ENCODE measurements around the gene PDZD2. TPM values are rescaled to one million over a fixed set of nuclear protein-coding genes. Genes with fewer than 3 reads are reported as not detected.
A peak's percentile ranks its signal among the peaks of the same experiment; 100 is the strongest.

PDZD2 gene
- total RNA-seq, 2 donors from 2014 or later: 10.3 to 59.5 TPM

DNA sequence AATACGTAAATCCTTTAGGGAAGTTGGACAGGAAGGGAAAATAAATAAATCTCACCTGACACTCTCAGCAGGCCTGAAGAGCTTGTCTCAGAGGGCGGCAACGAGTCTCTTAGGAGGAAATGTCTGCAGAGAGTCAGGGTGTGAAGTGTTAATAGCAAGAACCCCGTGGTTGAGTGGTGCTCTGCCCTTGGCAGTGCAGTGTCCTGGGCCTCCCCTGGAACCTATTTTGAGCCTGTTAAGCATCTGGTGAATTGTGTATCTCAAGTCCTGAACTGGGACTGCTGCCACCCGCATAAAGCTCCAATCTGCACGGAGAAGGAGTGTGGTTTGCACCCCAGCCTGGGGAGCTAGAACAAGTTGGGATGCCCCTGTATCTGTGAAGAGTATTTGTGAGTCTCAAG is 323.4 kb downstream of the PDZD2 start:
- intact Hi-C loops (cut with DNase I): no loop called here
- H3K9me3 ChIP-seq: no peaks in the 10 kb centered on the region
- H3K27ac ChIP-seq: peak overlapping the region; percentile 17 to 37
- no peak for DNase-seq (ENCODE audit: low spot score)
- WGBS: 20% methylated on average over 6 of the region's 6 CpGs
- TF ChIP-seq, protein P1, sequence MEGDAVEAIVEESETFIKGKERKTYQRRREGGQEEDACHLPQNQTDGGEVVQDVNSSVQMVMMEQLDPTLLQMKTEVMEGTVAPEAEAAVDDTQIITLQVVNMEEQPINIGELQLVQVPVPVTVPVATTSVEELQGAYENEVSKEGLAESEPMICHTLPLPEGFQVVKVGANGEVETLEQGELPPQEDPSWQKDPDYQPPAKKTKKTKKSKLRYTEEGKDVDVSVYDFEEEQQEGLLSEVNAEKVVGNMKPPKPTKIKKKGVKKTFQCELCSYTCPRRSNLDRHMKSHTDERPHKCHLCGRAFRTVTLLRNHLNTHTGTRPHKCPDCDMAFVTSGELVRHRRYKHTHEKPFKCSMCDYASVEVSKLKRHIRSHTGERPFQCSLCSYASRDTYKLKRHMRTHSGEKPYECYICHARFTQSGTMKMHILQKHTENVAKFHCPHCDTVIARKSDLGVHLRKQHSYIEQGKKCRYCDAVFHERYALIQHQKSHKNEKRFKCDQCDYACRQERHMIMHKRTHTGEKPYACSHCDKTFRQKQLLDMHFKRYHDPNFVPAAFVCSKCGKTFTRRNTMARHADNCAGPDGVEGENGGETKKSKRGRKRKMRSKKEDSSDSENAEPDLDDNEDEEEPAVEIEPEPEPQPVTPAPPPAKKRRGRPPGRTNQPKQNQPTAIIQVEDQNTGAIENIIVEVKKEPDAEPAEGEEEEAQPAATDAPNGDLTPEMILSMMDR (IDR thresholded peaks at IDR 0.05): no peak
- no peak for TF ChIP-seq POLR2AphosphoS5 (IDR thresholded peaks at IDR 0.05)
- no peaks in the 10 kb centered on the region for H3K36me3 ChIP-seq
- H3K4me3 ChIP-seq: no peak overlapping the region
- peaks cover 6% of the 10 kb centered on the region for H3K4me1 ChIP-seq (replicated peaks)
- no peaks in the 10 kb centered on the region for H3K27me3 ChIP-seq (replicated peaks; ENCODE audit: insufficient read depth)

DNA sequence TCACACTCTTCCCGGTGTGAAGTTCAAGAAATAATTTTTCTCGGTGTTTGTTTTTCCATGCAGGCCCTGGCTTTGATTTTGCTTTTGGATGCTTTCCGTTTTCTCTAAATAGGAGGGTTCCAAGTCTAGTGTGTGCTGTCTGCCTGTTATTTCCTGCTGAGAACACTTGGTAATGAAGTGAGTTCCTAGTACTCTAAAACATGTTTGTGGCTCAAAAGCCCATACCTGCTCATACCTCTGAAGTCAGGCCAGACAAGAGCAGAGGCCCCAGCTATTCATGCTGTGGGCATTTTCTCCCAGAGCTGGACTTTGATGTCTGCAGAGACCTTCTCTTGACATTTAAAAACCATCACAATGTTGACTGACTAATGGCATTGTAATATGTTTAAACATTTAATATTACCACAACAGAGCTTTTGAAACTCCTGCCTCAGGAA is 324.0 kb downstream of the PDZD2 start:
- Histone ChIP-seq H3K27me3 (replicated peaks; ENCODE audit: insufficient read depth) (no peaks in the 10 kb centered on the region), H3K27ac (peak overlapping the region; percentile 17 to 37), H3K36me3 (no peaks in the 10 kb centered on the region), H3K9me3 (no peaks in the 10 kb centered on the region), H3K4me3 (no peak overlapping the region), H3K4me1 (replicated peaks) (peaks cover 6% of the 10 kb centered on the region)
- no peak for DNase-seq (ENCODE audit: low spot score)
- TF ChIP-seq, protein P1 (IDR thresholded peaks at IDR 0.05): no peak
- TF ChIP-seq POLR2AphosphoS5 (IDR thresholded peaks at IDR 0.05) (no peak), POLR2A (IDR thresholded peaks at IDR 0.05) (no peak)
- 10% methylated on average over 3 of the region's 3 CpGs for WGBS
- intact Hi-C loops (cut with DNase I): no loop called here

DNA sequence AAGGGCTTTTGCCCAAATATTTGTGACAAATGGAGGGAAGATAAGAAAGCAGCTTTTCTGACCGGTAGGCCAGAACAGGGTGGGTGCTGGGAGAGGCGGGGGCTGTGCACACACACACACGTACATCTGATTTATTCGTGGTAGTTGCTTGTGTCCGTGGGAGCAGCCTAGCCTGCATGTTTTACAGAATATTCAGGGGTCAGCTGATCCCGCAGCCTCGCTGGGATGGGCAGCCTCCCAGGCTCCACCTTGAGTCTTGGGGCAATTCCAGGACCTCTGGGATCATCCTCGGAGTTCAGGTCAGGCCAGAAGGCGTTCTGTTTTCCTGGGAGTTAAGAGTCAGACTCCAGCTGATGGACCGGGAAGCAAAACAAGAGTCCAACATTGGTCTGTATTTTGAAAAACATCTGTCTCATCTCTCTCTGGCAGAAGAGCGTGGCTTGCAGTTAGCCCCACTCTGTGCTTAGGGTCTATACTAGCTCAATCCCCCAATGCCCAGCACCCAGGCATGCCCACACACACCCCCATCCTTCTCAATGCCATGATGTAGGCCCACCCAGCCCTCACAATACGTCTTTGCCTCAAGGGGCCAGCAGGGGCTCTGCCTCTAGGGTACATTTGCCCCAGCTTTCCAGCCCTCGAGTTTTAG is 324.6 kb downstream of the PDZD2 start:
- peak overlapping the region; percentile 17 to 37 for H3K27ac ChIP-seq
- H3K4me3 ChIP-seq: no peak overlapping the region
- no peaks in the 10 kb centered on the region for H3K36me3 ChIP-seq
- H3K27me3 ChIP-seq (replicated peaks; ENCODE audit: insufficient read depth): no peaks in the 10 kb centered on the region
- H3K9me3 ChIP-seq: no peaks in the 10 kb centered on the region
- intact Hi-C loops (cut with DNase I): no loop called here
- peaks cover 6% of the 10 kb centered on the region for H3K4me1 ChIP-seq (replicated peaks)
- TF ChIP-seq, protein P1 (IDR thresholded peaks at IDR 0.05): no peak
- TF ChIP-seq POLR2A (IDR thresholded peaks at IDR 0.05) (no peak), POLR2AphosphoS5 (IDR thresholded peaks at IDR 0.05) (no peak)
- WGBS: 53% methylated on average over 13 of the region's 13 CpGs
- no peak for DNase-seq (ENCODE audit: low spot score)

DNA sequence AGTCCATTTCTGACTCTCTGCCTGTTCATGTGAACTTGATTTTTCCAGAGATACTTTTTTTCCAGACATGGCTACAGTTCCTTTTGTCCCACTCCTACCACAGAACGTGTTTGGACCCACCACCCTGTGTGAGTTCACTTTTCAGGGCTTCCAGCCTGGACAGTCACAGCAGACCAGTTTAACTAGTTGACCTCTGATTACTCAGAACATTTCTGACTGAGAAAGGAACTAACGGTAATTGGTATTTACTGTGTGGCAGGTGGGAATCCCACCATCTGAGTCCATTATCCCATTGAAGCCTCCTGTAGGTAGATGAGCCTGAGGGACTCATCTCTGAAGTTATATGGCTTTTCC is 325.1 kb downstream of the PDZD2 start:
- no peak for DNase-seq (ENCODE audit: low spot score)
- WGBS: 61% methylated on average over 2 of the region's 2 CpGs
- no peaks in the 10 kb centered on the region for H3K27me3 ChIP-seq (replicated peaks; ENCODE audit: insufficient read depth)
- H3K4me1 ChIP-seq (replicated peaks): peaks cover 6% of the 10 kb centered on the region
- no peaks in the 10 kb centered on the region for H3K36me3 ChIP-seq
- no peak overlapping the region for H3K27ac ChIP-seq
- H3K4me3 ChIP-seq: no peak overlapping the region
- no peak for TF ChIP-seq POLR2AphosphoS5 (IDR thresholded peaks at IDR 0.05)
- intact Hi-C loops (cut with DNase I): no loop called here
- no peaks in the 10 kb centered on the region for H3K9me3 ChIP-seq

DNA sequence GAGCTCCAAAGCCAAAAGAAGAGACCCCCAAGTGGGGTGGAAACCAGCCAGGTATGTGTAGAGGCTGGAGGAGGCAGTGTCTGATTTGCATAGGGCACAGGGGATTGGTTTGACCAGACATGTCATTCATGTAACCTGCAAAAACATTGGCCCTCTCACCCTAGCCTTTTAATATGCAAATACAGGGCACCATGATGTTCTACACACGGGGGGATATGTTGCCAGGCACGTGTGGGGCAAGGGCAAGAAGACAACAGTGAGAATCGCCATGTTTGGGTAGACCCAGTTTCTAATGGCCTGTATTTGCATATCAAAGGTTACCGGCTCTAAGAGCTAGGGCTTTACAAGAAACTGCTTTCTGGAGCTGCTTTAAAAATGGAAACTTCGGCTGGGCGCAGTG is 326.3 kb downstream of the PDZD2 start:
- TF ChIP-seq, protein P1 (IDR thresholded peaks at IDR 0.05): no peak
- no peak for TF ChIP-seq POLR2A (IDR thresholded peaks at IDR 0.05)
- TF ChIP-seq POLR2AphosphoS5 (IDR thresholded peaks at IDR 0.05): no peak
- Histone ChIP-seq H3K27ac (no peak overlapping the region), H3K9me3 (no peaks in the 10 kb centered on the region), H3K4me3 (no peak overlapping the region), H3K4me1 (replicated peaks) (peaks cover 6% of the 10 kb centered on the region), H3K27me3 (replicated peaks; ENCODE audit: insufficient read depth) (no peaks in the 10 kb centered on the region), H3K36me3 (no peaks in the 10 kb centered on the region)
- DNase-seq (ENCODE audit: low spot score): no peak
- intact Hi-C loops (cut with DNase I): no loop called here
- WGBS: 86% methylated on average over 6 of the region's 6 CpGs

Data from prostate gland (tissue), 2 donors.